ENCODE measurements around the gene VPS13C. TPM values are rescaled to one million over a fixed set of nuclear protein-coding genes. Genes with fewer than 3 reads are reported as not detected.

Gene VPS13C
- total RNA-seq, 1 experiment from 2014 or later = 18.6 TPM

- CTCF ChIA-PET = interaction anchor here (1.2 to 2.8 kb wide), 10 partner anchors 19 to 1250 kb away, joined by 3 to 36 read pairs (median 5); no protein-coding TSS in a partner anchor
- no peaks in the 10 kb centered on the region for H3K9me2 ChIP-seq (ENCODE audit: insufficient read depth)
- no peaks in the 10 kb centered on the region for H3K4me1 ChIP-seq (ENCODE audit: control insufficient read depth in 1 of 2, insufficient read depth in 2 of 2, low read length in 2 of 2)
- RAD21 ChIA-PET (ENCODE audit: low non-redundant PET in 1 of 2, low total read pairs in 2 of 2, uncharacterized antibody in 2 of 2, unreplicated experiment in 2 of 2) = no interaction called here
- H3K4me3 ChIP-seq (replicated peaks in 1 of 2; ENCODE audit: low read depth in 1 of 2, low read length in 2 of 2) = no peak overlapping the region
- DNase-seq (ENCODE audit: low read depth, low spot score) = no peak
- no peaks in the 10 kb centered on the region for H3K36me3 ChIP-seq (ENCODE audit: control insufficient read depth in 1 of 2, insufficient read depth in 2 of 2, low read length in 2 of 2)
- POLR2A ChIA-PET = no interaction called here
- H3K27me3 ChIP-seq (ENCODE audit: insufficient read depth, low read length) = no peaks in the 10 kb centered on the region
- peak overlapping the region; percentile 51 for H3K4me2 ChIP-seq (ENCODE audit: low read length)
- ATAC-seq = 0 out of 2 replicates have a peak, but pooled peaks have one; percentile 21
- TF ChIP-seq SP1 (IDR thresholded peaks at IDR 0.05; ENCODE audit: low read depth) (no peak), POLR2A (IDR thresholded peaks at IDR 0.05; ENCODE audit: borderline replicate concordance, extremely low read depth, insufficient read depth, insufficient read length) (no peak), CTCF (IDR thresholded peaks at IDR 0.05 in 2 of 3, conservative IDR thresholded peaks at IDR 0.05 in 1 of 3; ENCODE audit: borderline replicate concordance in 1 of 3, insufficient read depth in 1 of 3, low read depth in 2 of 3, low read length in 2 of 3) (no peak), EGR1 (IDR thresholded peaks at IDR 0.05; ENCODE audit: low read depth) (no peak), ZFX (IDR thresholded peaks at IDR 0.05) (no peak), CBX3 (IDR thresholded peaks at IDR 0.05; ENCODE audit: low read depth) (no peak), TCF7L2 (IDR thresholded peaks at IDR 0.05; ENCODE audit: borderline replicate concordance, extremely low read depth, insufficient read depth, insufficient read length) (no peak), CEBPB (IDR thresholded peaks at IDR 0.05; ENCODE audit: low read depth) (no peak), POLR2AphosphoS5 (IDR thresholded peaks at IDR 0.05; ENCODE audit: low read depth, low read length) (no peak), SIN3A (IDR thresholded peaks at IDR 0.05; ENCODE audit: low read depth) (no peak), ELF1 (IDR thresholded peaks at IDR 0.05; ENCODE audit: borderline replicate concordance, low read depth) (no peak), RAD21 (IDR thresholded peaks at IDR 0.05; ENCODE audit: low read depth) (no peak), SRF (IDR thresholded peaks at IDR 0.05; ENCODE audit: low read depth) (no peak), REST (IDR thresholded peaks at IDR 0.05; ENCODE audit: low read depth) (no peak), EZH2phosphoT487 (IDR thresholded peaks at IDR 0.05; ENCODE audit: borderline replicate concordance) (no peak), JUND (IDR thresholded peaks at IDR 0.05) (no peak)
- TF ChIP-seq, protein P1, sequence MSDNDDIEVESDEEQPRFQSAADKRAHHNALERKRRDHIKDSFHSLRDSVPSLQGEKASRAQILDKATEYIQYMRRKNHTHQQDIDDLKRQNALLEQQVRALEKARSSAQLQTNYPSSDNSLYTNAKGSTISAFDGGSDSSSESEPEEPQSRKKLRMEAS (IDR thresholded peaks at IDR 0.05) = no peak
- TF ChIP-seq, protein P2, sequence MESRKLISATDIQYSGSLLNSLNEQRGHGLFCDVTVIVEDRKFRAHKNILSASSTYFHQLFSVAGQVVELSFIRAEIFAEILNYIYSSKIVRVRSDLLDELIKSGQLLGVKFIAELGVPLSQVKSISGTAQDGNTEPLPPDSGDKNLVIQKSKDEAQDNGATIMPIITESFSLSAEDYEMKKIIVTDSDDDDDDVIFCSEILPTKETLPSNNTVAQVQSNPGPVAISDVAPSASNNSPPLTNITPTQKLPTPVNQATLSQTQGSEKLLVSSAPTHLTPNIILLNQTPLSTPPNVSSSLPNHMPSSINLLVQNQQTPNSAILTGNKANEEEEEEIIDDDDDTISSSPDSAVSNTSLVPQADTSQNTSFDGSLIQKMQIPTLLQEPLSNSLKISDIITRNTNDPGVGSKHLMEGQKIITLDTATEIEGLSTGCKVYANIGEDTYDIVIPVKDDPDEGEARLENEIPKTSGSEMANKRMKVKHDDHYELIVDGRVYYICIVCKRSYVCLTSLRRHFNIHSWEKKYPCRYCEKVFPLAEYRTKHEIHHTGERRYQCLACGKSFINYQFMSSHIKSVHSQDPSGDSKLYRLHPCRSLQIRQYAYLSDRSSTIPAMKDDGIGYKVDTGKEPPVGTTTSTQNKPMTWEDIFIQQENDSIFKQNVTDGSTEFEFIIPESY (IDR thresholded peaks at IDR 0.05; ENCODE audit: extremely low read depth, insufficient replicate concordance, low read length) = no peak
- TF ChIP-seq, protein P3, sequence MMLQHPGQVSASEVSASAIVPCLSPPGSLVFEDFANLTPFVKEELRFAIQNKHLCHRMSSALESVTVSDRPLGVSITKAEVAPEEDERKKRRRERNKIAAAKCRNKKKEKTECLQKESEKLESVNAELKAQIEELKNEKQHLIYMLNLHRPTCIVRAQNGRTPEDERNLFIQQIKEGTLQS (IDR thresholded peaks at IDR 0.05) = no peak
- H3K9me3 ChIP-seq (ENCODE audit: control insufficient read depth in 1 of 2, insufficient read depth in 1 of 2, low read depth in 1 of 2, low read length in 2 of 2) = no peaks in the 10 kb centered on the region
- no TSS peak for BruUV-seq (replicated peaks)
- H4K20me1 ChIP-seq (ENCODE audit: insufficient read depth) = no peaks in the 10 kb centered on the region
- H2AFZ ChIP-seq (ENCODE audit: low read depth, low read length, poor library complexity, severe bottlenecking) = peak overlapping the region; percentile 67
- no peak overlapping the region for H3K9ac ChIP-seq (ENCODE audit: low read length)
- no peak overlapping the region for H3K27ac ChIP-seq (ENCODE audit: low read depth, low read length)
- H3K79me2 ChIP-seq (ENCODE audit: insufficient read depth, low read length) = no peaks in the 10 kb centered on the region
- intact Hi-C loops (cut with micrococcal nuclease) = no loop called here
These were observed 225.2 kb downstream of the VPS13C start for GRCh38 chr15:61835029-61835428.
